Dendritic cell treated with granulocyte-macrophage colony-stimulating factor and Interleukin-4, amounts not matched to agents 40 ng/mL and 50 ng/mL, for 4 days (primary cell): ENCODE data around the gene NID1.
A peak's percentile ranks its signal among the peaks of the same experiment; 100 is the strongest.

Experiments used
- H3K27ac Mint-ChIP-seq: one replicate; pipeline ENCODE4 v1.8.0; 2022; ENCODE audit warnings: mild to moderate bottlenecking, mixed read lengths
- H3K27me3 Mint-ChIP-seq: one replicate; pipeline ENCODE4 v1.8.0; 2022; ENCODE audit warnings: mild to moderate bottlenecking, mixed read lengths
- H3K36me3 Mint-ChIP-seq: one replicate; pipeline ENCODE4 v1.8.0; 2022; ENCODE audit warnings: low read depth, mixed read lengths
- H3K4me1 Mint-ChIP-seq: one replicate; pipeline ENCODE4 v1.8.0; 2022; ENCODE audit warnings: low read depth, mixed read lengths
- H3K4me3 Mint-ChIP-seq: one replicate; pipeline ENCODE4 v1.8.0; 2022; ENCODE audit warnings: mild to moderate bottlenecking, moderate library complexity, mixed read lengths
- H3K9me3 Mint-ChIP-seq: one replicate; pipeline ENCODE4 v1.8.0; 2022; ENCODE audit warnings: mixed read lengths
- intact Hi-C: fragments of 100-400 bp; cut with micrococcal nuclease; formaldehyde crosslinking; loops from one replicate; pipeline ENCODE4 v1.15.0; 2022

Gene NID1

DNA sequence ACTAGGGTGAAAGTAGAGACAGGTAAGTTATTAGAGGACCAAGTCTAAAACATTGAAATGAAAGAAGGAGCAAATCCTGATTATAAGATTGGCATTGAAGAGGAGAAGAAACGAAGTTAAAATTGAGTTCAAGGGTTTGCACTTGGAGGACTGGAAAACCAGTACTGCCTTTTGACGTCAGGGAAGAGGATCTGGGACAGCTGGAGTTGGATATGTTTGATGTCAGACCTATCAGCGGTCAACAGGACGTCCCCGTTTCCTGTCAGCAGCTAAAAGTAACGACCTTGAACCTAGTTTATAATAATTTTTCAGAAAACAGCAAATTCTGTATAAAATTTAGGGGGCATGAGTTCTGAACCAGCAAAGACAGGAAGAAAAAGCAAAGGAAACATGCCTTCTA lies 1.2 kb upstream of the NID1 start:
- intact Hi-C loops: no loop called here
- H3K27ac Mint-ChIP-seq: peak overlapping the region; percentile 84

DNA sequence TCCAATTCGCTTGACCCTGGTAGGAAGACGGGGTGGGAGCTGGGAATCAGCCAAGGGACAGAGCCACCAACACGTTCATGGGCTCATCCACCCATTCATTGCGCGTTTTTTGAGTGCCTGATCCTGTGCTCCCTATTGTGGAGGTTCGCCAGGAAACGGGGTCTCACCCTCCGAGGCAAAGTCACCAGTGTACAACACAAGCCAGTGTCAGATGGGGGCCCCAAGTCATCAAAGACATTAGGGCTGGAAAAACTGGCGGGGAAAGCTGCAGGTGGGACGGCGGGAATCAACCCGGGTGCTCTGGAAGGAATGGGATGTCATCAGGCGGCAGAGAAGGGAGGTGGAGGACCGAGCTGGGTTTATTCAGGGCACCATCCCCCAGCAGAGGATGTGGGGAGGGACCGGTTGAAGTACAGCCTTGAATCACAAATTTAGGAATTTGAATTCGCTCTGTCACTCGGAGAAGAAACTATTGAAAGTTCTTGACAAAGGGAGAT lies 667 bp upstream of the NID1 start:
- peak overlapping the region; percentile 63 for H3K4me3 Mint-ChIP-seq
- H3K4me1 Mint-ChIP-seq: peaks cover 31% of the 10 kb centered on the region
- peak overlapping the region; percentile 84 for H3K27ac Mint-ChIP-seq
- peaks cover 39% of the 10 kb centered on the region for H3K27me3 Mint-ChIP-seq
- no peaks in the 10 kb centered on the region for H3K36me3 Mint-ChIP-seq
- peaks cover 6% of the 10 kb centered on the region for H3K9me3 Mint-ChIP-seq
- intact Hi-C loops: no loop called here

More for the DNA sequence above, 1.2 kb upstream of the NID1 start:
- H3K36me3 Mint-ChIP-seq: no peaks in the 10 kb centered on the region
- peaks cover 31% of the 10 kb centered on the region for H3K4me1 Mint-ChIP-seq
- no peak overlapping the region for H3K4me3 Mint-ChIP-seq
- H3K9me3 Mint-ChIP-seq: peaks cover 11% of the 10 kb centered on the region
- H3K27me3 Mint-ChIP-seq: peaks cover 39% of the 10 kb centered on the region

DNA sequence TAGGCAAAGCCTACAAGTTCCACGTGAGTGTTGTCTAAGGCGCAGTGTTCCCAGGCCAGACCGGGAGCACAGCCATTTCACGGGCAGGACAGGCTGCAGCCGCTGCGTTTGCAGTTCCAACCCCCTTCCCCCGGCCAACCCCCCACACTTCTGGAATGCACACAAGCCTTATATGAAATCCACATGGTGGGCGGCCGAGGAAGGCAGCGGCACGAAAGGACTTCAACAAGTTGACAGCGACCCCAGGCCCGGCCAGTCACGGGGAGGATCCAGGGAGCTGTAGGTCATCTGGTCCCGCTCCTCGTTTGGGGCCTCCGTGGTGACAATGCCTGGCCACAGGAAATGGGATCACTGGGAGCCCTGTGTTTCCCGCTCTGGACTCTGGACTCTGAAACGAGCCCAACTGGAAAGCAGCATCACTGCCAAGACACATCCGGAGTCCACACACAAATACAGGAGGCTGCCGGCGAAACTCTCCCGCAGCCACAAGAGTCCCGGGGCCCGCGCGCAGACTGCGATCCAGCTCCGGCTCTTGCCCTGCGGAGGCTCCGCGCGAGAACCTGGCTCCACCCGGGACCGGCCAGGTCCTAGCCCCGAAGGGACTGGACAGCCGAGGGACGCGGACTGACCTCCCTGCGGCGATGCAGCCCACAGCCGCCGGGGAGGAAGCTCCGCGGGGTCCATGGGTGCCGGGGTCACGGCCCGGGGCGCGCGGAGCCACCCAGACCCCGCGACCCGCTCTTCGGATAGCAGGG lies 794 bp downstream of the NID1 start:
- peak overlapping the region; percentile 84 for H3K27ac Mint-ChIP-seq
- H3K4me3 Mint-ChIP-seq: peak overlapping the region; percentile 78
- no peaks in the 10 kb centered on the region for H3K9me3 Mint-ChIP-seq
- H3K36me3 Mint-ChIP-seq: no peaks in the 10 kb centered on the region
- peaks cover 42% of the 10 kb centered on the region for H3K27me3 Mint-ChIP-seq
- intact Hi-C loops: no loop called here
- H3K4me1 Mint-ChIP-seq: peaks cover 31% of the 10 kb centered on the region

DNA sequence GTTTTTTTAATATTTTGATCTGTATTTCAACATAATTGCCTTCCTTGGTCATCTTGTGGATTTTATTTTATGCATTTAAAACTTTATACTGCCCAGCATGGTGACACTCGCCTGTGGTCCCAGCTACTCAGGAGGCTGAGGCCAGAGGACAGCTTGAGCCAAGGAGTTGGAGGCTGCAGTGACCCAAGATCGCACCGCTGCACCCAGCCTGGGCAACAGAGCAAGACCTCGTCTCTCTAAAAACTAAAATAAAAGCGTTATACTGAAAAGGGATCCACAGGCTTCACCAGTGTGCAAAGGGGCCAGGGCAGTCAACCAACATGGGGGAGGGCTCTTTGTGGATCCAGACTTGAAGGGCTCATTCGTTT lies 1.4 kb downstream of the NID1 start:
- H3K27me3 Mint-ChIP-seq: peaks cover 42% of the 10 kb centered on the region
- no peaks in the 10 kb centered on the region for H3K9me3 Mint-ChIP-seq
- peak overlapping the region; percentile 84 for H3K27ac Mint-ChIP-seq
- H3K36me3 Mint-ChIP-seq: no peaks in the 10 kb centered on the region
- intact Hi-C loops: no loop called here
- H3K4me1 Mint-ChIP-seq: peaks cover 31% of the 10 kb centered on the region
- H3K4me3 Mint-ChIP-seq: peak overlapping the region; percentile 78

DNA sequence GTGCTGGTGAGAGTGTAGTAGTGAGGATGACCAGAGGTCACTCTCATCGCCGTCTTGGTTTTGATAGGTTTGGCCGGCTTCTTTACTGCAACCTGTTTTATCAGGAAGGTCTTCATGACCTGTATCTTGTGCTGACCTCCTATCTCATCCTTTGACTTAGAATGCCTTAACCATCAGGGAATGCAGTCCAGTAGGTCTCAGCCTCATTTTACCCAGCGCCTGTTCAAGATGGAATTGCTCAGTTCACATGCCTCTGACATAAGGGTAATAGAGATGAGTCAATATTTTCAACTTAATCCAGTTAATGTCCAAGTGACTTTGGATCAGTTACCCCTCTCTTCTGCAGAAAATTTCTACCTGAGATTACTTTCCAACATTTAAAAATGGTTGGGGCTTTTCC lies 4.6 kb downstream of the NID1 start:
- intact Hi-C loops: no loop called here
- Mint-ChIP-seq H3K27me3 (peaks cover 33% of the 10 kb centered on the region), H3K27ac (no peak overlapping the region), H3K36me3 (no peaks in the 10 kb centered on the region), H3K4me3 (no peak overlapping the region), H3K4me1 (peaks cover 14% of the 10 kb centered on the region), H3K9me3 (no peaks in the 10 kb centered on the region)

DNA sequence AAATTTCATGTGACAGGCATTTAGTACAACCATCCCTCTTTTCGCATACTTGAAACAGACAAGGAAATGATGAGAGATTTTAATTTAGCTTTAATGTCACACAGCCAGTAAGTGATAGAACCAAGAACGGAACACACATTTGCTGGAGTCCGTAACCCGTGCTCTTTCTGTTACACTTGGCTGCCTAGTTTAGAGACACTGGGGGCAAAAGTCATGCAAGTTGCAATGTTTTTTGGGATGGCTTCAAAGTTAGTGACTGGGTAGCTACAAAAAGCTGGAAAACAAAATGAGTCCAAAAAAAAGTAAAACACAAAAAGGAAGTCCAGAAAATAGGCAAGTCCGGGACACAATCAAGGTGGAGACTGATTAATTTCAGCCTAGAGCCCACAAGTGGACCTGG lies 5.9 kb downstream of the NID1 start:
- Mint-ChIP-seq H3K27me3 (peaks cover 25% of the 10 kb centered on the region), H3K27ac (no peak overlapping the region), H3K36me3 (no peaks in the 10 kb centered on the region)

DNA sequence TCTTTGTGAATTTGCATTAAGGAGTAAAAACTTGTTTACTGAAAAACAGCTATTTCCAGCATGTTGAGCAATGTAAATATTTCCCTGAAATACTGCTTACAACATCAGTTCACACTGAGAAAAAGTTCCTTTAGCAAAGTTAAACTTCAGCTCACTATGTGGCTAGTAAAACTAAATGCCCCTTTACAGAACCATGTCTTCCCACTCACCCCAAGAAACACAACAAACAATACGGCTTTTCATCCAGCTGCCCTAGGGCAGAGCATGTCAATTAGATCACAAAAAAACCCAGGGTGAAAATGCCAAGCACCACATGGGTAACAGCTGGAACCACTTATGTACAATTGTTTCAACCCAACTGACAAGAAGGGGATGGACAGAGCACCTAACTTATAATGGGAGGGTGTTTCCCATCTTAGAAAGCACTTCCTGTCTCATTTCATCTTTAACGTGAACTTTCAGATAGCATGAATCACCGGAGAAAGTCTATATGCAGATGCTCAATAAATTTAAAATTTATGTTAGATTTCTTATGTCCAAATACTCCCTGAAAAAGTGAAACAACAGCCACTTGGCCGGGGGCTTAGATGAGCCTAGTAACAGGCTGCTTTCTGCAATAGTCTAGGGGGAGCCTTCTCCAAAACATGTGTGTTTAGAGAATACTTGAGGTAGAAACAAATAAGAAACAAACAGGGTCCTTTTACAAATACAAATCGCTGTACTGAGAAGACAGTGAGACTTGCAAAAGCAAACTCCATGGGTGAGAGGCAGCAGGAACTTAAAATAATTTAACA lies 6.6 kb downstream of the NID1 start:
- H3K27ac Mint-ChIP-seq: no peak overlapping the region
- peaks cover 19% of the 10 kb centered on the region for H3K27me3 Mint-ChIP-seq

More for the DNA sequence above, 5.9 kb downstream of the NID1 start:
- Mint-ChIP-seq H3K4me3 (no peak overlapping the region), H3K9me3 (no peaks in the 10 kb centered on the region), H3K4me1 (peaks cover 11% of the 10 kb centered on the region)
- intact Hi-C loops: no loop called here

DNA sequence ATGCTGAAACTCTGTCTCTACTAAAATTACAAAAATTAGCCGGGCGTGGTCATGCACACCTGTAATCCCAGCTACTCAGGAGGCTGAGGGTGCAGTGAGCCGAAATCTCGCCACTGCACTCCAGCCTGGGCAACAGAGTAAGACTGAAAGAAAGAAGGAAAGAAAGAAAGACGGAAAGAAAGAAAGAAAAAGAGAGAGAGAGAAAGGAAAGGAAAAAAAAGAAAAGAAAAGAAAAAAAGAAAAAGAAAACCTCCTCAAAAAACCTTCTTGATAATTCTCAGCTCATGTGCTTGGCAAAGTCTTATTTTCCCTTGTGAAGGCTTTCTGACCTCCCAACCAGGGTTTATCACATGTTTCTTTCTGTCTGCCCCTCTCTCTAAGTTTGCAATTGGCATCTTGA lies 7.3 kb downstream of the NID1 start:
- Mint-ChIP-seq H3K36me3 (no peaks in the 10 kb centered on the region), H3K27me3 (peaks cover 13% of the 10 kb centered on the region), H3K4me3 (no peak overlapping the region), H3K9me3 (no peaks in the 10 kb centered on the region), H3K27ac (no peak overlapping the region), H3K4me1 (peaks cover 14% of the 10 kb centered on the region)
- intact Hi-C loops: no loop called here

More for the DNA sequence above, 6.6 kb downstream of the NID1 start:
- no peaks in the 10 kb centered on the region for H3K36me3 Mint-ChIP-seq
- H3K9me3 Mint-ChIP-seq: no peaks in the 10 kb centered on the region
- H3K4me1 Mint-ChIP-seq: peaks cover 8% of the 10 kb centered on the region
- intact Hi-C loops: no loop called here
- no peak overlapping the region for H3K4me3 Mint-ChIP-seq

DNA sequence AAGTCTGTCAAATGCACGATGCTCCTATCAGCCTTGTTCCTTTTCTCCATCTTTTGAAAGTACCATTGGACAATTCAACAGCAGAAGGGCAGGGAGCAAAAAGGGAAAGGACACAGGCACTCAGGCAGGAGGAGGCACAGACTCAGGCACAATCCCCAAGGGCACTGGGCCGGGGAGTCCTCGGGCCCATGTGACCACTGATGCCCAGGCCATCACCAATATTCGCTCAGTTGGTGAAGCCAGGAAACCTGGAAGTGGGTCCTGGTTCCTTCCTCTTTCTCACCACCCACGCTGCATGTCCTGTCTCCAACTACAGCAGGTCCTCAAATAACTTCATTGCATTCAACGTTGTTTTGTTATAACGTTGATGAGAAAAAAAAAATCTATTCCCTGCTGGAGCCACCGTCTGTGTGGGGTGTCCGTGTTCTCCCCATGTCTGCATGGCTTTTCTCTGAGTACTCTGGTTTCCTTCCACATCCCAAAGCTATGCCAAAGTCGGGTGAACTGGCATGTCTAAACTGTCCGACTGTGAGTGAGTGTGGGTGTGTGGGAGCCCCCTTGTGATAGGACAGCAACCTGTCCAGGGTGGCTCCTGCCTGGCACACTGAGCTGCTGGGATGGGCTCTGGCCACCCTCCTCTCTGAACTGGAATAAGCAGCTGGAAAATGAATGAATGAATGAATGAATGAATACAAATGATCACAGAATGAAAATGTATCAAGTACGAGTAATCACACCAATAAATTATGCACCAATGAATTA lies 12.5 kb downstream of the NID1 start:
- no peaks in the 10 kb centered on the region for H3K36me3 Mint-ChIP-seq
- H3K4me1 Mint-ChIP-seq: peaks cover 18% of the 10 kb centered on the region
- intact Hi-C loops: no loop called here
- no peaks in the 10 kb centered on the region for H3K9me3 Mint-ChIP-seq
- H3K27me3 Mint-ChIP-seq: peaks cover 3% of the 10 kb centered on the region
- no peak overlapping the region for H3K4me3 Mint-ChIP-seq
- no peak overlapping the region for H3K27ac Mint-ChIP-seq

DNA sequence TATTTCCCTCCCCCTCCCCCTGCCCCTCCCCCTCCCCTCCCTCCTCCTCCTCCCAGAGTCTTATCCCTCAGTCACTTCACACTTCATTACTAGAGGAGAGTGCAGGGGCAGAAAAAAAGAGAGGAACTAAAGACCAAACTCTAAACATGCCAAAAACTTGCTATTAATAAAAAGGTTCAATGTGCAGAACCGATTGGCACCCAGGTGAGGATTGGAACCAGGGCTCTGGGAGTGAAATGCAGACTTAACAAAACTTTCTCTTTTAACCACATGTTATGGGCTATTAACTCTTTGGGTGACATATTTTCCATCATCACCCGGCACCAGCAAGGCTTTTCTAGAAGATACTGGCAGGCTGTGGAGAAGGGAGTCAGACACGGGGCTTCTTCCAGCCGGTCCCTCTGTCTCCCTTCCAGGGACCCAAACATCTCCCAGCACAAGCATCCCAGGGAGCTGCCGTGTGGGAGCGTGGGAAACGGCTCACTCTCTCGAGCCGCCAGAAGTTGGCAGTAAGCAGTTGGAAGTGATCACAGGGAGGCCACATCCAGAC lies 13.6 kb downstream of the NID1 start:
- H3K27me3 Mint-ChIP-seq: peaks cover 3% of the 10 kb centered on the region
- no peak overlapping the region for H3K27ac Mint-ChIP-seq
- H3K9me3 Mint-ChIP-seq: no peaks in the 10 kb centered on the region
- H3K4me3 Mint-ChIP-seq: no peak overlapping the region
- H3K4me1 Mint-ChIP-seq: peaks cover 20% of the 10 kb centered on the region
- intact Hi-C loops: no loop called here
- H3K36me3 Mint-ChIP-seq: no peaks in the 10 kb centered on the region

DNA sequence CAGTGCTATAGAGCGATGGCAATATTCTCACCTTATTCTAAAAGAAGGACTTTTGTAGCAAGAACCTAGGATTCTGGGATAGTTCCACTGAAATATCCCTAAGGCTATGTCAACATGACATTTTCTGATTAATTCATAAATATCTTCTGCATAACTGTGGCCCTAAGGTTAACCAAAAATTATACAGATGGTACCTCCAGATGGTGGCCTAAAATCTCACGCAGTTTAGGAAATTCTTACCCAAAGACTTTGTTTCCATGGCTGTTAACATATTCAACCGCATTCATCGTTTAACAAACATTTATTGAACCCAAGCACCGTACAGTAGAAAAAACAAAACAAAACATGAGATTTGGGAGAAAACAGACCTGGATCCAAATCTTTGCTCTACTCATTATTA lies 19.1 kb downstream of the NID1 start:
- Mint-ChIP-seq H3K4me3 (no peak overlapping the region), H3K27ac (no peak overlapping the region), H3K9me3 (peaks cover 8% of the 10 kb centered on the region), H3K36me3 (no peaks in the 10 kb centered on the region), H3K27me3 (peaks cover 5% of the 10 kb centered on the region), H3K4me1 (peaks cover 5% of the 10 kb centered on the region)
- intact Hi-C loops: no loop called here

DNA sequence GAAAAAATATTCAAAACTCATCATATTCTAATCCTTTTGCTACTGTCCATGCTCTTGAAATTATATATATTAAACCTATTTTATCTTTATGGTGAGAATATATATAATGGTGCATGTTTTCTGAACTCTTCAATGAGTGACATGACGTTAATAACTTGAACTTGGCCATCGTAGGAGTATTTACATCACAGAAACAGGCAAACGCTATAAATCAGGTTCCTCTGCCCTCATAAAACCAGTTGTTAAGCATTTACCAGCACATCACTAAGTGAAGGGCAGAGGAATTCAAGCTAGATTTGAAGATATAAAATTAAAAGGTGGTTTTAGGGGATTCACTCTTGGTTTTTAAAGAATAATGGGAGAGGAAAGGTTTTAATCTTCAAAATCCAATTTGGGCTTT lies 20.5 kb downstream of the NID1 start:
- peaks cover 8% of the 10 kb centered on the region for H3K9me3 Mint-ChIP-seq
- intact Hi-C loops: no loop called here
- peaks cover 5% of the 10 kb centered on the region for H3K4me1 Mint-ChIP-seq
- H3K27ac Mint-ChIP-seq: no peak overlapping the region
- no peak overlapping the region for H3K4me3 Mint-ChIP-seq
- H3K27me3 Mint-ChIP-seq: peaks cover 4% of the 10 kb centered on the region
- no peaks in the 10 kb centered on the region for H3K36me3 Mint-ChIP-seq

DNA sequence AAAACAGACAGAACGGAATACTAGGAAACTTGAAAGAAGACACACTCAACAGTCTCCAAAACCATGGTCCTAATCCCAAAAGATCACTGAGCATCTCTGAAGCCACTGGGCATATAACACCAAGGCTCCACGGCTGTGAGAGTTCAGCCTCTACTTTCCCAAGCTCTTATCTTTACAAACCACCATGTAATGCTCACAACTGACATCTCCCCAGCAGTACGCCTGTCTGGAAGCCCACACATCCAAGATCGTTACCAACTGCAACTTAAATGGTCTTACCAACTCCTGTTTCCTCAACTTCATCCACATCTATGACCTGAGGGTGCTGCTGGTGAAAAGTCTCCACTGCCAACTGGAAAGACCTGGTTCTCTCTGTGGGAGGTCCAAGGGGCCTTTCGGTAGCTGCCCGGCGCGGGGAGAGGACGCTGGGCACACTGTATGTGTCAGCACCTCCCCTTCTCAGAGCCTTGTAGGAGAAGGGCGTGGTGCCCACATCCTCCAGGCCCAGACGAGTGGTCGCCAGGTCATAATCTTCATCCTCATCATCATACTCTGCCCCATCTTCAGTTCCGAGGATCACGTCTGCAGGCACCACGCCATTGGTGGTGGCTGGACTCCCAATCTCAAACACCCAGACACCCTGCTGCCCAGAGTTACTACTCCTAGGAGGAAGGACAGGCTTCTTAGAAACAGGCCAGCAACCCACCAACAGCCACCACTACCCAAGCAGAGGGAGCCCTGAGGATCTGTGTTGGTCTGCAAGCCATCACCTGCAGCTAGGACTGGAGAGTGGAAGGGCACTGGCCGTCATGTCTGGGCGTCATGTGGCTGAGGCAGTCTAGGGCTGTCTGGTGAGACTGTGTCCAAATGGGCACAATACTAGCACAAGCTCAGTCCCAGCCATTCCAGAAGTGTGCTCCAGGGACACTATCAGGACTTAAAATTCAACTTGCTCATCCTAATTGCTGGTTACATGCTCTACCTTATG lies 23.0 kb downstream of the NID1 start:
- H3K36me3 Mint-ChIP-seq: no peaks in the 10 kb centered on the region
- peaks cover 5% of the 10 kb centered on the region for H3K4me1 Mint-ChIP-seq
- intact Hi-C loops: no loop called here
- no peak overlapping the region for H3K27ac Mint-ChIP-seq
- H3K9me3 Mint-ChIP-seq: peaks cover 8% of the 10 kb centered on the region
- no peak overlapping the region for H3K4me3 Mint-ChIP-seq
- H3K27me3 Mint-ChIP-seq: peaks cover 4% of the 10 kb centered on the region
